K562 (cell line): ENCODE data around the gene KCNJ4.

Source experiments
- ARHGAP35 ChIP-seq: fragments of 450-650 bp; IDR thresholded peaks from 2 replicates; pipeline ENCODE4 v1.6.1; 2018; ENCODE audit not compliant: partially characterized antibody
- ELF1 ChIP-seq: fragments of 200-800 bp; sonication (Bioruptor generic); IDR thresholded peaks from 2 replicates; pipeline ENCODE4 v1.6.1; 2016; ENCODE audit warnings: missing genetic modification characterization, missing compliant biosample characterization
- ZBTB11 ChIP-seq, 3 experiments: fragments of 200-800 bp in 1 of 3; fragments of 250-450 bp in 1 of 3; fragments of 450-650 bp in 1 of 3; sonication (Bioruptor Pico) in 1 of 3; sonication (Bioruptor generic) in 1 of 3; formaldehyde crosslinking in 1 of 3; IDR thresholded peaks; 2 replicates each; pipeline versions ENCODE4 v1.6.1 to v1.8.0; 2016 to 2022; ENCODE audit warnings: mild to moderate bottlenecking in 2 of 3, missing genetic modification characterization in 2 of 3, missing compliant biosample characterization in 1 of 3, moderate library complexity in 1 of 3

- TF ChIP-seq ARHGAP35 (no peak), ELF1 (tag) (no peak), ZBTB11 (CRISPR knock-in tag; IDR thresholded peaks at IDR 0.05) (no peak)
Observed at GRCh38 chr22:38456272-38456835, 1.4 kb upstream of the KCNJ4 start.
